GM10266 (cell line): ENCODE measurements around the gene SPSB1.

ENCODE experiments used
- DNase-seq: peaks from one replicate; pipeline ENCODE4 v3.0.0; 2012; ENCODE audit errors: extremely low spot score
- TF ChIP-seq, protein P1 (sequence below): IDR thresholded peaks from 2 replicates; pipeline ENCODE4 v1.5.1; 2012; ENCODE audit warnings: mild to moderate bottlenecking, low read depth; ENCODE audit not compliant: control insufficient read depth, insufficient read depth; ENCODE audit errors: missing control alignments

SPSB1 gene

DNA sequence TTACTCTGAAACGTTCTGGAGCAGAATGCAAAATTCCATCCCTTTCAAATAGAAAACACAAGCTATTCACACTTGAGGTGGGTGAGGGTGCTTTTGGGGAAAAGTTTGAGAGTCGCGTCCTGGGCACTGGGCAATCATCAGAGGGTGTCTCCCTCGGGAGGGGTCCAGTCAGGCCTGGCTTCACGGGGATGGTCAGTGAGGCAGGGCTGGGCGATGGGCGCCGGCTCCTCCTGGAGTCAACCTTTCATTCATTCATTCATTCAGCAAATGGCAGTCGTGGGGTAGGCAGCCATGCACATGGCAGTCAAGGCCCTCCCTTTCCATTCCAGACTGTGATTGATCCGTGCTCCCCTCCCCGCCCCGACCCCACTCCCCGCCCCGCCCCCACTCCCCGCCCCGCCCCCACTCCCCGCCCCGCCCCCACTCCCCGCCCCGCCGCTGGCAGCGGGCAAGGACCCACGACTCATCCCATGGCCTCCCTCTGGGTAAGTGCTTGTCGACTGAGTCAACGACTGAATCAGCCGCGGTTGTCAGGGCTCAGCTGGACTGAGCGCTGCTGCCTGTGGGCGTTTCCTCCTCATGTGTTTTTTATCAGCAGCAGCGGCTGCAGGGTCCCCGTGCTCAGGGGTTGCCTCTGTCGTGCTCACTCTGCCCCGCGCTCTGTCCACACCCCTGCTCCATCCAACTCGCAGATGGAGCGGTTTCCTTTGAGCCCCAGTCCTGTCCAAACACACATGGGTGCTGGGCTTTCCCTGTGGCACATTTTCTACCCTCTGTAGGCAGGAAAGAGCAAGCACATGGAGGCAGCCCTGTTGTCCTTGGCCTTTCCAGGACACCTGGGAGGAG is 12.5 kb upstream of the SPSB1 start:
- peak; percentile 61 for DNase-seq
- TF ChIP-seq, protein P1, sequence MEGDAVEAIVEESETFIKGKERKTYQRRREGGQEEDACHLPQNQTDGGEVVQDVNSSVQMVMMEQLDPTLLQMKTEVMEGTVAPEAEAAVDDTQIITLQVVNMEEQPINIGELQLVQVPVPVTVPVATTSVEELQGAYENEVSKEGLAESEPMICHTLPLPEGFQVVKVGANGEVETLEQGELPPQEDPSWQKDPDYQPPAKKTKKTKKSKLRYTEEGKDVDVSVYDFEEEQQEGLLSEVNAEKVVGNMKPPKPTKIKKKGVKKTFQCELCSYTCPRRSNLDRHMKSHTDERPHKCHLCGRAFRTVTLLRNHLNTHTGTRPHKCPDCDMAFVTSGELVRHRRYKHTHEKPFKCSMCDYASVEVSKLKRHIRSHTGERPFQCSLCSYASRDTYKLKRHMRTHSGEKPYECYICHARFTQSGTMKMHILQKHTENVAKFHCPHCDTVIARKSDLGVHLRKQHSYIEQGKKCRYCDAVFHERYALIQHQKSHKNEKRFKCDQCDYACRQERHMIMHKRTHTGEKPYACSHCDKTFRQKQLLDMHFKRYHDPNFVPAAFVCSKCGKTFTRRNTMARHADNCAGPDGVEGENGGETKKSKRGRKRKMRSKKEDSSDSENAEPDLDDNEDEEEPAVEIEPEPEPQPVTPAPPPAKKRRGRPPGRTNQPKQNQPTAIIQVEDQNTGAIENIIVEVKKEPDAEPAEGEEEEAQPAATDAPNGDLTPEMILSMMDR: no peak

DNA sequence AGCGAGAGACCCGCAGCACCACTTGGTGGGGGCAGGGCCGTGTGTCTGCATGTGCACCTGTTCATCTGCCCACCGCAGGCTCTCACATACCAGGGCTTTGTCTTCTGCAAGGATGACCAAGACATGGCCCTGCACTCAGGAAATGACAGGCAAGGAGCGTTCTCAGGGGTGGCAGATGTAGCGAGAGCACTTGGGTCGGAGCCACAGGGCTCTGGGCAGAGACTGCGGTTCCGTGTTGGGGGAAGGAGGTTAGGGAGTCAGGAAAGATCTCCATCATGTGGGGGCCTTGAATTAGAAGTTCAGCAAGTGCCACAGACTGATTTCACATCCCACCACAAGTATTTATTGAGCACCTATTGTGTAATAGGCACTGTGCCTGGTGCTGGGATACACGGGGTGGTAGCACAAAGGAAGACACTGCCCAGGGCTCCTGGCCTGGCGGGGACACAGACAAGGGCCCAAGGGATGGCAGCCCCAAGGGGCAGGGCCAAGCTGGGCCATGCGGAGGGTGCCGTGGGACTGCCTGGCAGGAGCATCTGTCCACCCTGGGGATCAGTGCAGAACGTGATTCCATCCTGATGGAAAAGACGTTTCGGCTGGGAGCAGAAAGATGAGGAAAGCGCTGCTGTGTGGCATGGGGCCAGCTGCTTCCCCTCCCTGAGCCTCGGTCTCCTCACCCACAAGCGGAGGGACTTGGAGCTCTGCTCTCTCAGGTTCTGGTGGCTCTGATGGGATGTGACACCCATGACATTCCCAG is 11.4 kb upstream of the SPSB1 start:
- TF ChIP-seq, protein P1: no peak
- no peak for DNase-seq

DNA sequence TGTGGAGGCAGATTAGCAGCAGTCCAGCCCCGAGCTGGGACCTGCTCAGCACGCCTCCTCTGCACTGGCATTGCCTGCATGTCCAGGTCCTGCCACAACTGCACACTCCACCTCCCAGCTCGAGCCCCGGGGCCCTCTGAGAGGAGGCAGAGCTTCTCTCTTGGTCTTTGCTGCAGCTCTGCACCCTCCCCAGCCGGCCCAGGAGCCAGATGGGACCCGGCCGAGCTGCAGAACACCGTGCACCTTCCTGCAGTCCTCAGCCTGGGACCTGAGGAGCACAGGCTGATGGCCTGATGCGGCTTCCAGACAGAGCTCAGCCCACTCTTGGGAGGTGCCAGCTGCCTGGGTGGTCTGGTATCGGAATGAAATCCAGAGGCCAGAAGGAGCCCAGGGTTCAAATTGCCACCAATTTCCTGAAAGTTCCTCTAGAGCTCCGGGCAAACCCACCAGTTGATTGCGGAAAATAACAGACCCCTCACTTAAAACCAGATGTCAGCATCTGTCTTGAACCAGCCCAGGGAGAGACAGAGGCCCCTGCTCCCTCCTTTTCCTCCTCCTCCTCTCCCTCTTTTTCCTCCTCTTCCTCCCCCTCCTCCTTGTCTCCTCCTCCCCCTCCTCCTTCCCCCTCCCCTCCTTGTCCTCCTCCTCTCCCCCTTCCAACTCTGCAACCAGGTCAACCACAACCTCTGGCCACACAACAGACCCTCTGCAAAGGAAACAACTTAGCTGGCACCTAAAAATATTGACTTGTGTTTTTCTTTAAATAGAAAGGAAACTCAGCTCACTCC is 10.6 kb upstream of the SPSB1 start:
- no peak for DNase-seq

DNA sequence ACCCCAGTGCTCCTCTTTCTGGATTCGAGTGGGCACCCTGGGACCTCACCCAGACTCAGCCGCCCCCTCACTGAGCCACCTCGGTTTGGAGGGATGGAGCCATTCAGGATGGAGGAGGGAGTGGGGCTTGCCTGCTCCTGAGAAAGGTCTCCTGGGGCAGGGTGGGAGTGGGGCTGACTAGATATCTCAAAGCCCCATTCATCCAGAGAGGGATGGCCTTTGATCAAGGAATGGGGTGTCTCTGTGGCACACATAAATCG is 10.1 kb upstream of the SPSB1 start:
- DNase-seq: no peak
- TF ChIP-seq, protein P1: no peak

More for the DNA sequence above, 10.6 kb upstream of the SPSB1 start:
- TF ChIP-seq, protein P1: no peak

DNA sequence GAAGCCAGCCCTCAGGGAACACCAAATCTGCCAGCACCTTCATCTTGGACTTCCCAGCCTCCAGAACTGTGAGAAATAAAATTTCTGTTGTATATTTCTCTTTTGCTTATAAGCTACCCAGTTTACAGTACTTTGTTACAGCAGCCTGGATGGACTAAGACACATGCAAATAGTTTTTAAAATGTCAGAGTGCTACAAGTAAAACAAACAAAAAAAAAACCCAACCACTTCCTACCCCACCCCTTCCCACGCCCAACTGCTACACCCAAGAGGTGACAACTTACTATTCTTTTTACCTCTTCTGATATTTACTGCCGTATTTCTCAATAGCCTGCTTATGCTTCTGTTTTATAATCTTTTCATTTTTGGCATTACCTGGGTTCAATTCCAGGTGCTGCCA is 8.6 kb upstream of the SPSB1 start:
- TF ChIP-seq, protein P1: no peak

DNA sequence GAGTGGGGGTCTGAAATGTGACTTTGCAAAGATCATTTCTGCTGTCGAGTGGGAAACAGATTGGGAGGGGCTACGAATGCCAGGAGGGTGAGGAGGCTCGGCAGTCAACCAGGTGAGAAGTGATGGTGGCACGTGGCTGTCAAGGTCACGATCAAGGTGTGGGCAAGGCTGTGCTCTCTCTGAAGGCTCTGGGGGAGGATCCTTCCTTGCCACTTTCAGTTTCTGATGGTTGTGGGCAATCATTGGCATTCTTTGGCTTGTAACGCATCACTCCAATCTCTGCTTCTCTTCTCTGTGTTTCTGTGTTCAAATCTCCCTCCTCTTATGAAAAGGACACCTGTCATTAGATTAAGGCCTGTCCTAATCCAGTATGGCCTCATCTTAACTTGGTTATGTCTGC is 6.1 kb upstream of the SPSB1 start:
- DNase-seq: no peak
- TF ChIP-seq, protein P1: no peak

More for the DNA sequence above, 8.6 kb upstream of the SPSB1 start:
- DNase-seq: no peak
